ENCODE data around the gene MECP2.
"Not testable (repeated sequence)": the region's sequence is repeated elsewhere in the genome, so short reads cannot be mapped to it uniquely, and the experiment has no call there.

DNA sequence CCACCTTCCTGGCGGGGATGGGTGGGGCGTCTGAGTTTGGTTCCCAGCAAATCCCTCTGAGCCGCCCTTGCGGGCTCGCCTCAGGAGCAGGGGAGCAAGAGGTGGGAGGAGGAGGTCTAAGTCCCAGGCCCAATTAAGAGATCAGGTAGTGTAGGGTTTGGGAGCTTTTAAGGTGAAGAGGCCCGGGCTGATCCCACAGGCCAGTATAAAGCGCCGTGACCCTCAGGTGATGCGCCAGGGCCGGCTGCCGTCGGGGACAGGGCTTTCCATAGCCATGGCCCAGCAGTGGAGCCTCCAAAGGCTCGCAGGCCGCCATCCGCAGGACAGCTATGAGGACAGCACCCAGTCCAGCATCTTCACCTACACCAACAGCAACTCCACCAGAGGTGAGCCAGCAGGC, 46.5 kb upstream of the MECP2 start, which contains the start of gene OPN1LW:
- TF ChIP-seq, protein P1, sequence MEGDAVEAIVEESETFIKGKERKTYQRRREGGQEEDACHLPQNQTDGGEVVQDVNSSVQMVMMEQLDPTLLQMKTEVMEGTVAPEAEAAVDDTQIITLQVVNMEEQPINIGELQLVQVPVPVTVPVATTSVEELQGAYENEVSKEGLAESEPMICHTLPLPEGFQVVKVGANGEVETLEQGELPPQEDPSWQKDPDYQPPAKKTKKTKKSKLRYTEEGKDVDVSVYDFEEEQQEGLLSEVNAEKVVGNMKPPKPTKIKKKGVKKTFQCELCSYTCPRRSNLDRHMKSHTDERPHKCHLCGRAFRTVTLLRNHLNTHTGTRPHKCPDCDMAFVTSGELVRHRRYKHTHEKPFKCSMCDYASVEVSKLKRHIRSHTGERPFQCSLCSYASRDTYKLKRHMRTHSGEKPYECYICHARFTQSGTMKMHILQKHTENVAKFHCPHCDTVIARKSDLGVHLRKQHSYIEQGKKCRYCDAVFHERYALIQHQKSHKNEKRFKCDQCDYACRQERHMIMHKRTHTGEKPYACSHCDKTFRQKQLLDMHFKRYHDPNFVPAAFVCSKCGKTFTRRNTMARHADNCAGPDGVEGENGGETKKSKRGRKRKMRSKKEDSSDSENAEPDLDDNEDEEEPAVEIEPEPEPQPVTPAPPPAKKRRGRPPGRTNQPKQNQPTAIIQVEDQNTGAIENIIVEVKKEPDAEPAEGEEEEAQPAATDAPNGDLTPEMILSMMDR (IDR thresholded peaks at IDR 0.05): not testable (repeated sequence)
- TF ChIP-seq ZFX (IDR thresholded peaks at IDR 0.05; ENCODE audit: borderline replicate concordance): not testable (repeated sequence)

Measured in 22Rv1 (cell line).